ENCODE results near the gene HHIP. TPM values are rescaled to one million over a fixed set of nuclear protein-coding genes. Genes with fewer than 3 reads are reported as not detected.

The HHIP gene
- total and polyA plus RNA-seq, 2 of the 13 experiments (the other 11 are each of a cell fraction or from before 2014, with no cell fraction given) = not detected

DNA sequence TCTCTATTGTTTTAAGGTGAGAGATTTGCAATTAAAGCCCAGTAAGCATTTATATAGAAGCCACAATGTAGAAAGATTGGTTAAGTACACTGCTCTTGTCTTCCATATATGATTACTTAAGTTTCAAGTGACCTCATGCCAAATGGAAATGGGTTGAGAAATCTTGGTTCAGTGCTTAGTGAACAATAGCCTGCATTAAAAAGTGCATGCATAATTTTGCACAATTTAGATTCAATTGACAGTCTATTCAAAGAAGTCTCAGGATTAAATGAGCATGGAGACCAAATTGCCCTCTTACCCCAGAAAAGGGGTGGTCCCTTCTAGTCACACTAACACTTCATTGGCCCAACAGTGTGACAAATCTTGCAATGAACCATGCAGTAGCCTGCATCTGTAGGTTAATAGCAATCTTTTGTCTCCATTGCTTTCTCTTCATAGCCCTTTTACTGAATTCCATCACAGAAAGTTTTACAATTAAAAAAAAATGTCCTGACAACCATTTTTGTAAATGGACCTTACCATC lies 93.6 kb downstream of the HHIP start (continued):
- TF ChIP-seq, protein P1, sequence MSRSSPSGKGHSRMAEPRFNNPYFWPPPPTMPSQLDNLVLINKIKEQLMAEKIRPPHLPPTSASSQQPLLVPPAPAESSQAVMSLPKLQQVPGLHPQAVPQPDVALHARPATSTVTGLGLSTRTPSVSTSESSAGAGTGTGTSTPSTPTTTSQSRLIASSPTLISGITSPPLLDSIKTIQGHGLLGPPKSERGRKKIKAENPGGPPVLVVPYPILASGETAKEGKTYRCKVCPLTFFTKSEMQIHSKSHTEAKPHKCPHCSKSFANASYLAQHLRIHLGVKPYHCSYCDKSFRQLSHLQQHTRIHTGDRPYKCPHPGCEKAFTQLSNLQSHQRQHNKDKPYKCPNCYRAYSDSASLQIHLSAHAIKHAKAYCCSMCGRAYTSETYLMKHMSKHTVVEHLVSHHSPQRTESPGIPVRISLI (CRISPR knock-in tag; IDR thresholded peaks at IDR 0.05; ENCODE audit: borderline replicate concordance) = no peak
- TF ChIP-seq ZNF12 (CRISPR knock-in tag; IDR thresholded peaks at IDR 0.05) (no peak), FOXC1 (CRISPR knock-in tag; IDR thresholded peaks at IDR 0.05; ENCODE audit: borderline replicate concordance) (no peak), ZNF704 (CRISPR knock-in tag; IDR thresholded peaks at IDR 0.05; ENCODE audit: borderline replicate concordance) (no peak), CENPX (CRISPR knock-in tag; IDR thresholded peaks at IDR 0.05) (no peak), MYPOP (CRISPR knock-in tag; IDR thresholded peaks at IDR 0.05) (no peak), ZNF501 (CRISPR knock-in tag; IDR thresholded peaks at IDR 0.05) (no peak), LCORL (IDR thresholded peaks at IDR 0.05) (no peak), LCORL (CRISPR knock-in tag; IDR thresholded peaks at IDR 0.05) (no peak)
- TF ChIP-seq, protein P2, sequence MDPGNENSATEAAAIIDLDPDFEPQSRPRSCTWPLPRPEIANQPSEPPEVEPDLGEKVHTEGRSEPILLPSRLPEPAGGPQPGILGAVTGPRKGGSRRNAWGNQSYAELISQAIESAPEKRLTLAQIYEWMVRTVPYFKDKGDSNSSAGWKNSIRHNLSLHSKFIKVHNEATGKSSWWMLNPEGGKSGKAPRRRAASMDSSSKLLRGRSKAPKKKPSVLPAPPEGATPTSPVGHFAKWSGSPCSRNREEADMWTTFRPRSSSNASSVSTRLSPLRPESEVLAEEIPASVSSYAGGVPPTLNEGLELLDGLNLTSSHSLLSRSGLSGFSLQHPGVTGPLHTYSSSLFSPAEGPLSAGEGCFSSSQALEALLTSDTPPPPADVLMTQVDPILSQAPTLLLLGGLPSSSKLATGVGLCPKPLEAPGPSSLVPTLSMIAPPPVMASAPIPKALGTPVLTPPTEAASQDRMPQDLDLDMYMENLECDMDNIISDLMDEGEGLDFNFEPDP (CRISPR knock-in tag; conservative IDR thresholded peaks at IDR 0.05) = no peak
- TF ChIP-seq, protein P3, sequence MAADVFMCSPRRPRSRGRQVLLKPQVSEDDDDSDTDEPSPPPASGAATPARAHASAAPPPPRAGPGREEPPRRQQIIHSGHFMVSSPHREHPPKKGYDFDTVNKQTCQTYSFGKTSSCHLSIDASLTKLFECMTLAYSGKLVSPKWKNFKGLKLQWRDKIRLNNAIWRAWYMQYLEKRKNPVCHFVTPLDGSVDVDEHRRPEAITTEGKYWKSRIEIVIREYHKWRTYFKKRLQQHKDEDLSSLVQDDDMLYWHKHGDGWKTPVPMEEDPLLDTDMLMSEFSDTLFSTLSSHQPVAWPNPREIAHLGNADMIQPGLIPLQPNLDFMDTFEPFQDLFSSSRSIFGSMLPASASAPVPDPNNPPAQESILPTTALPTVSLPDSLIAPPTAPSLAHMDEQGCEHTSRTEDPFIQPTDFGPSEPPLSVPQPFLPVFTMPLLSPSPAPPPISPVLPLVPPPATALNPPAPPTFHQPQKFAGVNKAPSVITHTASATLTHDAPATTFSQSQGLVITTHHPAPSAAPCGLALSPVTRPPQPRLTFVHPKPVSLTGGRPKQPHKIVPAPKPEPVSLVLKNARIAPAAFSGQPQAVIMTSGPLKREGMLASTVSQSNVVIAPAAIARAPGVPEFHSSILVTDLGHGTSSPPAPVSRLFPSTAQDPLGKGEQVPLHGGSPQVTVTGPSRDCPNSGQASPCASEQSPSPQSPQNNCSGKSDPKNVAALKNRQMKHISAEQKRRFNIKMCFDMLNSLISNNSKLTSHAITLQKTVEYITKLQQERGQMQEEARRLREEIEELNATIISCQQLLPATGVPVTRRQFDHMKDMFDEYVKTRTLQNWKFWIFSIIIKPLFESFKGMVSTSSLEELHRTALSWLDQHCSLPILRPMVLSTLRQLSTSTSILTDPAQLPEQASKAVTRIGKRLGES (CRISPR knock-in tag; IDR thresholded peaks at IDR 0.05; ENCODE audit: borderline replicate concordance) = no peak

Data from HepG2 (cell line).